K562 (cell line): ENCODE data around the gene NYAP2. TPM values are rescaled to one million over a fixed set of nuclear protein-coding genes. Genes with fewer than 3 reads are reported as not detected.

ENCODE experiments used
- ESRRB ChIP-seq: fragments of 250-450 bp; sonication (Bioruptor Pico); IDR thresholded peaks from 2 replicates; pipeline ENCODE4 v1.5.0; 2020; ENCODE audit warnings: mild to moderate bottlenecking, moderate library complexity, borderline replicate concordance
- ETV6 ChIP-seq, 3 experiments: fragments of 150-350 bp in 1 of 3; sonication (generic) in 1 of 3; formaldehyde crosslinking in 1 of 3; IDR thresholded peaks; 2 replicates each; pipeline versions ENCODE4 v1.6.1 to v1.8.0; 2014 to 2022; ENCODE audit warnings: borderline replicate concordance in 2 of 3, low read depth in 2 of 3, antibody characterized with exemption in 1 of 3, low read length in 1 of 3, mild to moderate bottlenecking in 1 of 3, missing genetic modification reagents in 1 of 3
- KLF13 ChIP-seq: fragments of 450-650 bp; IDR thresholded peaks from 2 replicates; pipeline ENCODE4 v1.6.1; 2016; ENCODE audit warnings: missing genetic modification characterization, low read depth, mild to moderate bottlenecking, missing compliant biosample characterization, moderate library complexity, borderline replicate concordance
- MAFG ChIP-seq: fragments of 450-650 bp; conservative IDR thresholded peaks from 2 replicates; pipeline ENCODE4 v1.6.1; 2016; ENCODE audit warnings: missing genetic modification characterization, missing compliant biosample characterization
- MAFK ChIP-seq: IDR thresholded peaks from 2 replicates; pipeline ENCODE4 v1.6.1; 2011; ENCODE audit warnings: low read length, improper control_type of control experiment
- MXI1 ChIP-seq: IDR thresholded peaks from 2 replicates; pipeline ENCODE4 v1.6.1; 2011; ENCODE audit warnings: low read depth, mild to moderate bottlenecking, improper control_type of control experiment, low read length
- NEUROD1 ChIP-seq: fragments of 150-350 bp; IDR thresholded peaks from 2 replicates; pipeline ENCODE4 v1.6.1; 2014; ENCODE audit warnings: borderline replicate concordance, low read length, low read depth; ENCODE audit not compliant: partially characterized antibody
- NR2C2 ChIP-seq, 2 experiments: fragments of 200-800 bp in 1 of 2; sonication (Bioruptor generic) in 1 of 2; sonication (generic) in 1 of 2; formaldehyde crosslinking in 1 of 2; IDR thresholded peaks; 2 replicates each; pipeline versions ENCODE4 v1.6.1 to v1.8.0; 2016 to 2022; ENCODE audit warnings: mild to moderate bottlenecking in 1 of 2, missing compliant biosample characterization in 1 of 2, missing genetic modification characterization in 1 of 2, missing genetic modification reagents in 1 of 2
- PURB ChIP-seq: sonication (generic); formaldehyde crosslinking; IDR thresholded peaks from 2 replicates; pipeline ENCODE4 v1.9.0; 2021; ENCODE audit warnings: low read depth, mild to moderate bottlenecking, missing genetic modification reagents
- SMC3 ChIP-seq: conservative IDR thresholded peaks from 2 replicates; pipeline ENCODE4 v1.6.1; 2011; ENCODE audit warnings: low read depth, low read length, improper control_type of control experiment; ENCODE audit not compliant: insufficient read depth
- SOX6 ChIP-seq: fragments of 450-650 bp; IDR thresholded peaks from 2 replicates; pipeline ENCODE4 v1.6.1; 2014; ENCODE audit warnings: mild to moderate bottlenecking
- TGIF2 ChIP-seq: sonication (generic); formaldehyde crosslinking; IDR thresholded peaks from 2 replicates; pipeline ENCODE4 v1.8.1; 2022; ENCODE audit warnings: mild to moderate bottlenecking, missing genetic modification reagents, moderate library complexity
- ZNF174 ChIP-seq: fragments of 250-450 bp; sonication (Bioruptor Pico); IDR thresholded peaks from 2 replicates; pipeline ENCODE4 v1.4.0; 2020; ENCODE audit warnings: mild to moderate bottlenecking
- ZNF354B ChIP-seq: fragments of 250-450 bp; sonication (Bioruptor Pico); IDR thresholded peaks from 2 replicates; pipeline ENCODE4 v1.4.0; 2020
- polyA plus RNA-seq, 8 experiments: library from polyadenylated mRNA; depleted of rRNA in 4 of 8; stranded (reverse) in 5 of 8; unstranded in 3 of 8; fragments of >200 nt; fragmentation: Nextera tagmentation in 2 of 8; fragmentation: Illumina TruSeq in 1 of 8; extraction: Ambion mirVana in 2 of 8; extraction: Trizol in 1 of 8; gene quantifications; 2 replicates each; pipeline versions ENCODE4 v1.2.1 to v1.2.3, GENCODE V29; 2011 to 2014; ENCODE audit warnings: inconsistent platforms in 1 of 8, missing spikeins in 1 of 8
- total RNA-seq, 7 experiments: library from RNA; depleted of rRNA in 6 of 7; stranded (reverse); fragments of >200 nt in 6 of 7; fragmentation: Illumina TruSeq in 2 of 7; extraction: Trizol in 2 of 7; gene quantifications; 2 replicates each; pipeline versions ENCODE4 v1.2.1 to v1.2.3, GENCODE V29; 2011 to 2021; ENCODE audit warnings: low replicate concordance in 1 of 7
- TF ChIP-seq, protein P1 (sequence below): fragments of 450-650 bp; IDR thresholded peaks from 2 replicates; pipeline ENCODE4 v1.6.1; 2017; ENCODE audit warnings: mild to moderate bottlenecking, moderate library complexity
- TF ChIP-seq, protein P2 (sequence below): fragments of 450-650 bp; IDR thresholded peaks from one replicate; pipeline ENCODE4 v1.6.1; 2018; ENCODE audit warnings: mild to moderate bottlenecking, moderate library complexity; ENCODE audit not compliant: partially characterized antibody
- TF ChIP-seq, protein P3 (sequence below): fragments of 450-650 bp; IDR thresholded peaks from 2 replicates; pipeline ENCODE4 v1.6.1; 2016; ENCODE audit warnings: borderline replicate concordance
- TF ChIP-seq, protein P4 (sequence below): sonication (generic); formaldehyde crosslinking; IDR thresholded peaks from 2 replicates; pipeline ENCODE4 v1.8.0; 2022; ENCODE audit warnings: mild to moderate bottlenecking, low read depth, missing genetic modification reagents
- TF ChIP-seq, protein P5 (sequence below): IDR thresholded peaks from 2 replicates; pipeline ENCODE4 v1.6.1; 2014; ENCODE audit warnings: antibody characterized with exemption

NYAP2 gene
- total and polyA plus RNA-seq, 9 of the 15 experiments (the other 6 are each of a cell fraction or from before 2014, with no cell fraction given) = 0.03 to 0.04 (median 0.04) TPM; not detected in 3

DNA sequence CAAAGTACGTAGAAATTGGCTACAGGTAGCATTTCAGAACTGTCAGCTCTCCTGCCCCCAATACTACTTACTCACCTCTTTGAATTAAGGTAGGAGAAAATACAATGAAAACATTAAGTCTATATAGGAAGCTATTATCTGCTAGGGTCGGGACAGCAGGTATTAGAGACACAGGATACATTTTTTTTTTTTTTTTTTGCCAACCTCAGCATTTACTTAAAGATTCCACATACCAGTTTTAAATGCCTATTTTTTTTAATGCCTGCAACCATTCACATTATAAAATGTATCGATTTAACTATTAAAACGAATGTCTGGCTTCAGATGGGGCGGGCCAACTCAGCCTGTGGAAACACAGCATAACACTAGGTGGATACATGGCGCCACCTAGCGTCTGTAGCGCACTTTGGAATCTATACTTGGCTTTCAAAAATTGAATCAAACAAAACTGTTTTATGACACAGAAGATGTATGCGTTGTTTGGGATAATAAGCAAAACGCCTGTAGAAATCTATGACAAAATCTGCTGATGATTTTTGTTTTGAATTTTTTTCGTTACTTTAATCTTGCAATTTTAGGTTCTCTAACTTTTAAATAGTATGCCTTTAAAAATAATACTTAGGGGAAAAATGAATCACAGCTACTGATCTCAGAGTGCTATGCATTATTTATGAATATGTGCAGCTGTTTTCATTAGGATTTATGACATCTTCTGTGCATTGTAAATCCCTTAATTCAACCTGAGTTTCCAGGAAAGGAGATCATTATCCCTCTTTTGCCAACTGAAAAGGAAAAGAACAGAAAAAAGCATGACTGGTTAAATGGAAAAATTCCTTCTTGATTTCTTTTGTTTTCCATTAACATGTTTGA, 261.0 kb downstream of the NYAP2 start (continued):
- TF ChIP-seq, protein P1, sequence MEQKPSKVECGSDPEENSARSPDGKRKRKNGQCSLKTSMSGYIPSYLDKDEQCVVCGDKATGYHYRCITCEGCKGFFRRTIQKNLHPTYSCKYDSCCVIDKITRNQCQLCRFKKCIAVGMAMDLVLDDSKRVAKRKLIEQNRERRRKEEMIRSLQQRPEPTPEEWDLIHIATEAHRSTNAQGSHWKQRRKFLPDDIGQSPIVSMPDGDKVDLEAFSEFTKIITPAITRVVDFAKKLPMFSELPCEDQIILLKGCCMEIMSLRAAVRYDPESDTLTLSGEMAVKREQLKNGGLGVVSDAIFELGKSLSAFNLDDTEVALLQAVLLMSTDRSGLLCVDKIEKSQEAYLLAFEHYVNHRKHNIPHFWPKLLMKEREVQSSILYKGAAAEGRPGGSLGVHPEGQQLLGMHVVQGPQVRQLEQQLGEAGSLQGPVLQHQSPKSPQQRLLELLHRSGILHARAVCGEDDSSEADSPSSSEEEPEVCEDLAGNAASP = no peak
- TF ChIP-seq MXI1 (no peak), TGIF2 (CRISPR knock-in tag) (no peak), NR2C2 (CRISPR knock-in tag; IDR thresholded peaks at IDR 0.05) (no peak), NR2C2 (tag; IDR thresholded peaks at IDR 0.05) (no peak), ETV6 (IDR thresholded peaks at IDR 0.05; ENCODE audit: borderline replicate concordance in 1 of 2, low read depth in 2 of 2, low read length in 1 of 2) (no peak), ETV6 (CRISPR knock-in tag; IDR thresholded peaks at IDR 0.05; ENCODE audit: borderline replicate concordance) (no peak), SMC3 (peak; percentile 68), NEUROD1 (no peak), PURB (CRISPR knock-in tag) (no peak), ZNF174 (no peak), ESRRB (CRISPR knock-in tag) (no peak), MAFK (peak; percentile 70; the same call in 1 of the 2 replicates), KLF13 (tag) (no peak), ZNF354B (CRISPR knock-in tag) (no peak), SOX6 (no peak), MAFG (tag) (peak; percentile 77)
- TF ChIP-seq, protein P2, sequence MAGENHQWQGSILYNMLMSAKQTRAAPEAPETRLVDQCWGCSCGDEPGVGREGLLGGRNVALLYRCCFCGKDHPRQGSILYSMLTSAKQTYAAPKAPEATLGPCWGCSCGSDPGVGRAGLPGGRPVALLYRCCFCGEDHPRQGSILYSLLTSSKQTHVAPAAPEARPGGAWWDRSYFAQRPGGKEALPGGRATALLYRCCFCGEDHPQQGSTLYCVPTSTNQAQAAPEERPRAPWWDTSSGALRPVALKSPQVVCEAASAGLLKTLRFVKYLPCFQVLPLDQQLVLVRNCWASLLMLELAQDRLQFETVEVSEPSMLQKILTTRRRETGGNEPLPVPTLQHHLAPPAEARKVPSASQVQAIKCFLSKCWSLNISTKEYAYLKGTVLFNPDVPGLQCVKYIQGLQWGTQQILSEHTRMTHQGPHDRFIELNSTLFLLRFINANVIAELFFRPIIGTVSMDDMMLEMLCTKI = no peak
- TF ChIP-seq, protein P3, sequence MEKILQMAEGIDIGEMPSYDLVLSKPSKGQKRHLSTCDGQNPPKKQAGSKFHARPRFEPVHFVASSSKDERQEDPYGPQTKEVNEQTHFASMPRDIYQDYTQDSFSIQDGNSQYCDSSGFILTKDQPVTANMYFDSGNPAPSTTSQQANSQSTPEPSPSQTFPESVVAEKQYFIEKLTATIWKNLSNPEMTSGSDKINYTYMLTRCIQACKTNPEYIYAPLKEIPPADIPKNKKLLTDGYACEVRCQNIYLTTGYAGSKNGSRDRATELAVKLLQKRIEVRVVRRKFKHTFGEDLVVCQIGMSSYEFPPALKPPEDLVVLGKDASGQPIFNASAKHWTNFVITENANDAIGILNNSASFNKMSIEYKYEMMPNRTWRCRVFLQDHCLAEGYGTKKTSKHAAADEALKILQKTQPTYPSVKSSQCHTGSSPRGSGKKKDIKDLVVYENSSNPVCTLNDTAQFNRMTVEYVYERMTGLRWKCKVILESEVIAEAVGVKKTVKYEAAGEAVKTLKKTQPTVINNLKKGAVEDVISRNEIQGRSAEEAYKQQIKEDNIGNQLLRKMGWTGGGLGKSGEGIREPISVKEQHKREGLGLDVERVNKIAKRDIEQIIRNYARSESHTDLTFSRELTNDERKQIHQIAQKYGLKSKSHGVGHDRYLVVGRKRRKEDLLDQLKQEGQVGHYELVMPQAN = no peak
- TF ChIP-seq, protein P4, sequence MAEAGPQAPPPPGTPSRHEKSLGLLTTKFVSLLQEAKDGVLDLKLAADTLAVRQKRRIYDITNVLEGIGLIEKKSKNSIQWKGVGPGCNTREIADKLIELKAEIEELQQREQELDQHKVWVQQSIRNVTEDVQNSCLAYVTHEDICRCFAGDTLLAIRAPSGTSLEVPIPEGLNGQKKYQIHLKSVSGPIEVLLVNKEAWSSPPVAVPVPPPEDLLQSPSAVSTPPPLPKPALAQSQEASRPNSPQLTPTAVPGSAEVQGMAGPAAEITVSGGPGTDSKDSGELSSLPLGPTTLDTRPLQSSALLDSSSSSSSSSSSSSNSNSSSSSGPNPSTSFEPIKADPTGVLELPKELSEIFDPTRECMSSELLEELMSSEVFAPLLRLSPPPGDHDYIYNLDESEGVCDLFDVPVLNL = no peak
- TF ChIP-seq, protein P5, sequence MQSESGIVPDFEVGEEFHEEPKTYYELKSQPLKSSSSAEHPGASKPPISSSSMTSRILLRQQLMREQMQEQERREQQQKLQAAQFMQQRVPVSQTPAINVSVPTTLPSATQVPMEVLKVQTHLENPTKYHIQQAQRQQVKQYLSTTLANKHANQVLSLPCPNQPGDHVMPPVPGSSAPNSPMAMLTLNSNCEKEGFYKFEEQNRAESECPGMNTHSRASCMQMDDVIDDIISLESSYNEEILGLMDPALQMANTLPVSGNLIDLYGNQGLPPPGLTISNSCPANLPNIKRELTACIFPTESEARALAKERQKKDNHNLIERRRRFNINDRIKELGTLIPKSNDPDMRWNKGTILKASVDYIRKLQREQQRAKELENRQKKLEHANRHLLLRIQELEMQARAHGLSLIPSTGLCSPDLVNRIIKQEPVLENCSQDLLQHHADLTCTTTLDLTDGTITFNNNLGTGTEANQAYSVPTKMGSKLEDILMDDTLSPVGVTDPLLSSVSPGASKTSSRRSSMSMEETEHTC = no peak
